Ramos (cell line): ENCODE data around the gene ITGB3.
"Not testable (repeated sequence)": the region's sequence is repeated elsewhere in the genome, so short reads cannot be mapped to it uniquely, and the experiment has no call there.

ENCODE experiments used
- in situ Hi-C: fragments of 300-500 bp; cut with MboI; formaldehyde crosslinking; loops from one replicate; pipeline ENCODE4 v1.14.3; 2022; ENCODE audit warnings: low sequenced_read_pairs; ENCODE audit not compliant: unreplicated experiment

The ITGB3 gene

GRCh38 chr17:47253541-47254402, at the start of gene ITGB3:
Gene ITGB3 (plus strand): TSS chr17:47253827. CDS start chr17:47253862, 35 bp downstream.
- in situ Hi-C loops = no loop called here

GRCh38 chr17:47203984-47204721, 49.5 kb upstream of the ITGB3 start:
- in situ Hi-C loops = no loop called here

- in situ Hi-C loops = no loop called here
Observed at GRCh38 chr17:47204722-47205418, 48.8 kb upstream of the ITGB3 start.

- in situ Hi-C loops = no loop called here
Observed at GRCh38 chr17:47205419-47205963, 48.1 kb upstream of the ITGB3 start.

GRCh38 chr17:47207143-47208067, 46.2 kb upstream of the ITGB3 start:
- in situ Hi-C loops = no loop called here

- in situ Hi-C loops = no loop called here
Observed at GRCh38 chr17:47208744-47209488, 44.7 kb upstream of the ITGB3 start, which contains the start of gene MYL4. Gene MYL4 (plus strand): TSS chr17:47209348. CDS start chr17:47209423, 75 bp downstream.

- in situ Hi-C loops = no loop called here
Observed at GRCh38 chr17:47209499-47209898, 44.1 kb upstream of the ITGB3 start.

GRCh38 chr17:47210105-47210504, 43.5 kb upstream of the ITGB3 start:
- in situ Hi-C loops = no loop called here

GRCh38 chr17:47210779-47211178, 42.8 kb upstream of the ITGB3 start:
- in situ Hi-C loops = no loop called here

- in situ Hi-C loops = no loop called here
Observed at GRCh38 chr17:47212458-47212857, 41.2 kb upstream of the ITGB3 start.

- in situ Hi-C loops = no loop called here
Observed at GRCh38 chr17:47213540-47213939, 40.1 kb upstream of the ITGB3 start.

GRCh38 chr17:47214931-47215330, 38.7 kb upstream of the ITGB3 start:
- in situ Hi-C loops = no loop called here

- in situ Hi-C loops = not testable (repeated sequence)
Observed at GRCh38 chr17:47216821-47217220, 36.8 kb upstream of the ITGB3 start.

- in situ Hi-C loops = not testable (repeated sequence)
Observed at GRCh38 chr17:47217279-47217678, 36.3 kb upstream of the ITGB3 start.

GRCh38 chr17:47218896-47219430, 34.7 kb upstream of the ITGB3 start:
- in situ Hi-C loops = no loop called here

- in situ Hi-C loops = no loop called here
Observed at GRCh38 chr17:47219621-47220475, 33.8 kb upstream of the ITGB3 start.

- in situ Hi-C loops = no loop called here
Observed at GRCh38 chr17:47220531-47220999, 33.1 kb upstream of the ITGB3 start.
